Caco-2 (cell line): Measurements from ENCODE around the gene MYH8. TPM values are rescaled to one million over a fixed set of nuclear protein-coding genes. Genes with fewer than 3 reads are reported as not detected.

Experiments
- BruUV-seq: library from RNA; stranded (reverse); fragments of 400-500 nt; replicated peaks from 2 replicates; lab custom pipeline; 2021; lab: Mats Ljungman, UMichigan
- CTCF ChIA-PET: fragments of 300-600 bp; sonication (Branson Sonifier 250); formaldehyde crosslinking; loops from one replicate; lab custom pipeline; 2022; ENCODE audit warnings: antibody characterized with exemption; lab: Charles Lee
- POLR2A ChIA-PET: fragments of 300-600 bp; sonication (Branson Sonifier 250); formaldehyde crosslinking; loops from one replicate; lab custom pipeline; 2022; ENCODE audit warnings: antibody characterized with exemption; lab: Charles Lee
- DNase-seq, 2 experiments: peaks; one replicate each; pipeline versions ENCODE4 v3.0.0 to v3.0.0-alpha.2; 2020 to 2022
- H3K27me3 ChIP-seq: replicated peaks from 2 replicates; pipeline ENCODE4 v1.6.0; 2011; ENCODE audit warnings: low read length; ENCODE audit not compliant: control insufficient read depth, insufficient read depth
- H3K36me3 ChIP-seq: 2 replicates; pipeline ENCODE4 v1.5.1; 2011; ENCODE audit warnings: low read length; ENCODE audit not compliant: control insufficient read depth, insufficient read depth
- H3K4me1 ChIP-seq: fragments of 250-450 bp; sonication (Bioruptor Pico); 2 replicates; pipeline ENCODE4 v1.5.1; 2020; ENCODE audit warnings: mild to moderate bottlenecking
- H3K4me3 ChIP-seq: 2 replicates; pipeline ENCODE4 v1.5.1; 2011; ENCODE audit warnings: low read depth, mild to moderate bottlenecking, control low read depth, low read length
- H3K9me3 ChIP-seq: fragments of 250-450 bp; sonication (Bioruptor Pico); 2 replicates; pipeline ENCODE4 v1.5.1; 2020; ENCODE audit warnings: mild to moderate bottlenecking, moderate library complexity
- H3K27ac Mint-ChIP-seq: one replicate; pipeline ENCODE4 v1.8.0; 2022; ENCODE audit warnings: mixed read lengths; ENCODE audit not compliant: unreplicated experiment
- H3K27me3 Mint-ChIP-seq: one replicate; pipeline ENCODE4 v1.8.0; 2022; ENCODE audit warnings: mixed read lengths; ENCODE audit not compliant: insufficient read depth, unreplicated experiment
- H3K36me3 Mint-ChIP-seq: one replicate; pipeline ENCODE4 v1.8.0; 2022; ENCODE audit warnings: mild to moderate bottlenecking, mixed read lengths; ENCODE audit not compliant: insufficient read depth, unreplicated experiment
- H3K4me1 Mint-ChIP-seq: one replicate; pipeline ENCODE4 v1.8.0; 2022; ENCODE audit warnings: low read depth, mixed read lengths; ENCODE audit not compliant: unreplicated experiment
- H3K4me3 Mint-ChIP-seq: one replicate; pipeline ENCODE4 v1.8.0; 2022; ENCODE audit warnings: mild to moderate bottlenecking, moderate library complexity, mixed read lengths; ENCODE audit not compliant: unreplicated experiment
- H3K9me3 Mint-ChIP-seq: one replicate; pipeline ENCODE4 v1.8.0; 2022; ENCODE audit warnings: mixed read lengths; ENCODE audit not compliant: unreplicated experiment
- intact Hi-C: fragments of 100-400 bp; cut with micrococcal nuclease; formaldehyde crosslinking; loops from one replicate; pipeline ENCODE4 v1.10.0; 2022; ENCODE audit not compliant: unreplicated experiment
- total RNA-seq: library from RNA; stranded (reverse); gene quantifications from 2 replicates; pipeline ENCODE4 v1.2.3, GENCODE V29; 2022
- TF ChIP-seq, protein P1 (sequence below), 2 experiments: fragments of 200-600 bp in 1 of 2; IDR thresholded peaks; 1 replicate in 1 of 2; 2 replicates in 1 of 2; pipeline versions ENCODE4 v1.5.1 to v1.8.0; 2011 to 2022; ENCODE audit warnings: antibody characterized with exemption in 1 of 2, control low read depth in 1 of 2, inconsistent platforms in 1 of 2, low read depth in 1 of 2, low read length in 1 of 2, mild to moderate bottlenecking in 1 of 2, moderate library complexity in 1 of 2; ENCODE audit not compliant: insufficient read depth in 1 of 2, severe bottlenecking in 1 of 2, unreplicated experiment in 1 of 2

The MYH8 gene
- total RNA-seq, 1 experiment from 2014 or later: not detected

DNA sequence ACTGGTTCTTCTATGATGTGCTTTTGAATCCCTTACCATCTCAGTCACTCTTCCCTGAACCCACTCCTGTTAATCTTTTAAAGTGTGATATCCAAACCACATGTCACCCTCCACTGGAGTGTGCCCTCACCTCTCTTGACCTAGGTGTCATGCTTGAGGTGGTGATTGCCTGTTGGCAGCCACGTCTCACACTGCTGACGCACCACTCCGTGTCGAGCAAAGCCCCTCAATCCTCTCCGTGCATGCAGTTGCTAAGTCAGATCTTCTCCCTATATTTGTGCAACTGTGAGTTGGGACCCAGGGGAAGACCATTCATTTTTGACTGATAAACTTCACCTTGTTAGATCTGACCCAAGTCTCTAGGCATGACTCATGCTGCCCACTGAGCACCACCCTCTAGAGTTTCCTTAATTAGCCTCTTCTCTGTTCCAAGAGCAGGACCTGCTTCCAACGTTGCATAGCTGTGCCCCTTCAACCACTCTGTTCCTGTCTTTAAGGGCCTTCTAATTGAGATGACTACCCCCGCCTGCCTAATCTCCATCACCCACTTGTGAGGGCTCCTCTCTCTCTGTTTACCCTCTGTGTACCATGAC is 51.6 kb downstream of the MYH8 start:
- intact Hi-C loops: no loop called here
- BruUV-seq: no TSS peak
- no peak overlapping the region for H3K4me3 Mint-ChIP-seq
- Histone ChIP-seq H3K27me3 (no peaks in the 10 kb centered on the region), H3K36me3 (no peaks in the 10 kb centered on the region), H3K9me3 (no peaks in the 10 kb centered on the region), H3K4me1 (no peaks in the 10 kb centered on the region), H3K4me3 (no peak overlapping the region)
- H3K36me3 Mint-ChIP-seq: no peaks in the 10 kb centered on the region
- ChIA-PET CTCF (no interaction called here), POLR2A (no interaction called here)
- no peaks in the 10 kb centered on the region for H3K9me3 Mint-ChIP-seq
- TF ChIP-seq, protein P1, sequence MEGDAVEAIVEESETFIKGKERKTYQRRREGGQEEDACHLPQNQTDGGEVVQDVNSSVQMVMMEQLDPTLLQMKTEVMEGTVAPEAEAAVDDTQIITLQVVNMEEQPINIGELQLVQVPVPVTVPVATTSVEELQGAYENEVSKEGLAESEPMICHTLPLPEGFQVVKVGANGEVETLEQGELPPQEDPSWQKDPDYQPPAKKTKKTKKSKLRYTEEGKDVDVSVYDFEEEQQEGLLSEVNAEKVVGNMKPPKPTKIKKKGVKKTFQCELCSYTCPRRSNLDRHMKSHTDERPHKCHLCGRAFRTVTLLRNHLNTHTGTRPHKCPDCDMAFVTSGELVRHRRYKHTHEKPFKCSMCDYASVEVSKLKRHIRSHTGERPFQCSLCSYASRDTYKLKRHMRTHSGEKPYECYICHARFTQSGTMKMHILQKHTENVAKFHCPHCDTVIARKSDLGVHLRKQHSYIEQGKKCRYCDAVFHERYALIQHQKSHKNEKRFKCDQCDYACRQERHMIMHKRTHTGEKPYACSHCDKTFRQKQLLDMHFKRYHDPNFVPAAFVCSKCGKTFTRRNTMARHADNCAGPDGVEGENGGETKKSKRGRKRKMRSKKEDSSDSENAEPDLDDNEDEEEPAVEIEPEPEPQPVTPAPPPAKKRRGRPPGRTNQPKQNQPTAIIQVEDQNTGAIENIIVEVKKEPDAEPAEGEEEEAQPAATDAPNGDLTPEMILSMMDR (IDR thresholded peaks at IDR 0.05; ENCODE audit: insufficient read depth in 1 of 2, low read depth in 1 of 2, low read length in 1 of 2, severe bottlenecking in 1 of 2, unreplicated experiment in 1 of 2): no peak
- H3K27me3 Mint-ChIP-seq: peaks cover 4% of the 10 kb centered on the region
- no peak for DNase-seq
- H3K4me1 Mint-ChIP-seq: no peaks in the 10 kb centered on the region
- H3K27ac Mint-ChIP-seq: no peak overlapping the region

DNA sequence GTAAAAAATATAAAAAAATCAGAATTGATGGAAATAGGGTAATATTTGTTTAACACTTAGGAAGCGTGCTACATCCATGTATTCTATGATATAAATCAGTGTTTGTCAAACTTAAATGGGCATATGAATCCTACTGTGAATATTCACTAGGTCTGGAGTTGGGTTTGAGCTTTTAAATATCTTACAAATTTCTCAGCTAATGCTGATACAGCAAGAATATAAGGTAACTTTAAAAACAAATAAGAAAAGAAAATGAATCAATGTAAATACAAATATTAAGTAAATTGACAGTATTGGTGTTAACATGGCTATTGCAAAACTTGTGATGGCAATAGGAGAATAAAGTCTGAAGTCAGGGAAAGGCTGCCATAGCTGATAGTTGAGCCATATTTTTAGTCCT is 52.5 kb downstream of the MYH8 start:
- POLR2A ChIA-PET: interaction anchor here (0.6 kb wide), 1 partner anchor 1058 kb away, joined by 3 read pairs; no protein-coding TSS in a partner anchor
- Histone ChIP-seq H3K4me1 (no peaks in the 10 kb centered on the region), H3K4me3 (no peak overlapping the region), H3K27me3 (no peaks in the 10 kb centered on the region), H3K36me3 (no peaks in the 10 kb centered on the region), H3K9me3 (no peaks in the 10 kb centered on the region)
- DNase-seq: no peak
- H3K4me1 Mint-ChIP-seq: no peaks in the 10 kb centered on the region
- no peak overlapping the region for H3K27ac Mint-ChIP-seq
- H3K36me3 Mint-ChIP-seq: no peaks in the 10 kb centered on the region
- BruUV-seq: no TSS peak
- H3K27me3 Mint-ChIP-seq: peaks cover 4% of the 10 kb centered on the region
- H3K9me3 Mint-ChIP-seq: no peaks in the 10 kb centered on the region
- intact Hi-C loops: no loop called here
- CTCF ChIA-PET: interaction anchor here (0.6 kb wide), 1 partner anchor 42 kb away, joined by 5 read pairs; no protein-coding TSS in a partner anchor
- TF ChIP-seq, protein P1 (IDR thresholded peaks at IDR 0.05; ENCODE audit: insufficient read depth in 1 of 2, low read depth in 1 of 2, low read length in 1 of 2, severe bottlenecking in 1 of 2, unreplicated experiment in 1 of 2): no peak
- no peak overlapping the region for H3K4me3 Mint-ChIP-seq

DNA sequence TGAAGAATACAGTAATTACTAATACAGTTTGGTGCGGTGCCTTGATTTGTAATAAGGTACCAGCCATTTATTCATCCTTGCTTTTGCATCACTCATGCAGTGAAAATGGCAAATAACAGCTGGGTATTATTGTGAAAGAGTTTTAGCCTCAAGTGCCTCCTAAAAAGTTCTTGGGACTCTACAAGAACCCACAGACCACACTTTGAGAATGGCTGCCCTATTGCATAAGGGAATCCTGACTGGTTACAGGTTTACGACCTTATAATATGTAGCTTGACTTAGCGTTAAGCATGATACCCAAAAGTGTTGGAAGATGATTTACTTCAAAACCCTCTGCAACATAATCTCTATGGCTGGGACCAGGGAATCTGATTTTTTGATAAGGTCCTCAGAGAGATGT is 53.2 kb downstream of the MYH8 start:
- Mint-ChIP-seq H3K4me1 (no peaks in the 10 kb centered on the region), H3K4me3 (no peak overlapping the region), H3K27ac (no peak overlapping the region), H3K9me3 (no peaks in the 10 kb centered on the region), H3K36me3 (no peaks in the 10 kb centered on the region), H3K27me3 (peaks cover 4% of the 10 kb centered on the region)
- no TSS peak for BruUV-seq
- TF ChIP-seq, protein P1 (IDR thresholded peaks at IDR 0.05; ENCODE audit: insufficient read depth in 1 of 2, low read depth in 1 of 2, low read length in 1 of 2, severe bottlenecking in 1 of 2, unreplicated experiment in 1 of 2): no peak
- no peaks in the 10 kb centered on the region for H3K36me3 ChIP-seq
- H3K4me1 ChIP-seq: no peaks in the 10 kb centered on the region
- CTCF ChIA-PET: interaction anchor here (0.6 kb wide), 1 partner anchor 42 kb away, joined by 5 read pairs; no protein-coding TSS in a partner anchor
- no peaks in the 10 kb centered on the region for H3K27me3 ChIP-seq
- intact Hi-C loops: no loop called here
- H3K9me3 ChIP-seq: no peaks in the 10 kb centered on the region
- POLR2A ChIA-PET: no interaction called here
- no peak for DNase-seq
- H3K4me3 ChIP-seq: no peak overlapping the region
